Measurements from ENCODE around the gene EPB41L4B.

DNA sequence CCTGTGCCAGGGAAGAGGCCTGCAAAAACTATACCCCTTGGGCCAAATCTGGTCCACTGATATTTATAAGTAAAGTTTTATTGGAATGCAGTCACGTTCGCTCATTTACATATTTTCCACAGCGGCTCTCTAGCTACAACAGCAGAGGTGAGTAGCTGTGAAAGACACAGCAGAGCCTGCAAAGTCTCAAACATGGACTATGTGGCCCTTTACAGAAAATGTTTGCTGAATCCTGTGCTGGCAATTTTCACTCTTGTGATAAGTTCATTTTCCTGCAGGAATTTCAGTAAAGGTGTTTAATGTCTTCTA is 70.1 kb downstream of the EPB41L4B start:
- no peak for TF ChIP-seq ESRRG (CRISPR knock-in tag; IDR thresholded peaks at IDR 0.05)
- no peak for TF ChIP-seq TOX (CRISPR knock-in tag; IDR thresholded peaks at IDR 0.05; ENCODE audit: borderline replicate concordance)
